Astrocyte of the spinal cord (primary cell): Measurements from ENCODE around the gene ADAMTS8.

Experiments used
- DNase-seq: peaks from one replicate; pipeline ENCODE4 v3.0.0; 2011; ENCODE audit warnings: low read depth, low spot score
- H3K4me3 ChIP-seq: 2 replicates; pipeline ENCODE4 v1.5.1; 2011; ENCODE audit warnings: low read depth, mild to moderate bottlenecking, low read length, moderate library complexity
- CTCF ChIP-seq: IDR thresholded peaks from 2 replicates; pipeline ENCODE4 v1.5.1; 2012; ENCODE audit warnings: low read depth, mild to moderate bottlenecking, low read length, inconsistent platforms
- in situ Hi-C: cut with HindIII; loops from 2 replicates; pipeline ENCODE4 v1.10.0; 2017; ENCODE audit warnings: low sequenced_read_pairs

The ADAMTS8 gene

DNA sequence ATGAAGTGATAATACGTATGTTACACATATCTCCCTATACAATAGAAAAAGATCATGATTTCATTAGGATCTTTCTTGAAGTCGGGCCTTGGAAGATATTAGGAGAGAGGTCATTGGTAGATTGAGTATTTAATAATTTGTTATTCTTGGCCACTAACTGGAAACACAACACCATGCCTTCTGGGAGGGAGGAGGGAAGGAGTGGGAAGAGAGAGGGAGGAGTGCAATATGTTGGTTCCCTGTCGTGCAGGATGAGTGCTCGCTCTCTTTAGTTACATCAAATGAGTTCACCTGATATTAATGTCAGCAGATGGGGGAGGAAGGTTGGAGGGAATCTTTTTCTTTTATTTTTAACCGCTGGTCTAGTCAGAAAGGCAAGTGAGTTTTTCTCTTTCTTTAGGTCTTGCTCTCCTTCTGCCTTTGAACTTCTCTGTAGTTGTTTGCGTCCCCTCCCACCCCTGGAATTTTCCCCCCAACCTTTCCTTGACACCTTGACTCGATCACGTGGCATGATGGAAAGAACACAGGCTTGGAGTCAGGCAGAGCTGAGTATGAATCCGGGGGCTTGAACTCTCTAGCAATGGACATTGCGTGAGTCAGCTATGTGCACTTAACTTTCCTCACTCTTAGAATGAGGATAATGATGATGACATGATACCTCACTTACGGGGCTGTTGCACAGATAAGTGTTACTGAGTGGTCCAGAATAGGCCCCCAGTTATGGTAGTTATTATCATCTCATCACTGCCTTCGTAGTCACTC lies 26.3 kb upstream of the ADAMTS8 start:
- no peak overlapping the region for H3K4me3 ChIP-seq
- TF ChIP-seq CTCF, result no peak
- peak; percentile 42 for DNase-seq
- in situ Hi-C loops, result no loop called here

GRCh38 chr11:130452940-130453339 lies 24.5 kb upstream of the ADAMTS8 start:
- TF ChIP-seq CTCF, result no peak
- no peak for DNase-seq
- H3K4me3 ChIP-seq, result no peak overlapping the region
- in situ Hi-C loops, result no loop called here

DNA sequence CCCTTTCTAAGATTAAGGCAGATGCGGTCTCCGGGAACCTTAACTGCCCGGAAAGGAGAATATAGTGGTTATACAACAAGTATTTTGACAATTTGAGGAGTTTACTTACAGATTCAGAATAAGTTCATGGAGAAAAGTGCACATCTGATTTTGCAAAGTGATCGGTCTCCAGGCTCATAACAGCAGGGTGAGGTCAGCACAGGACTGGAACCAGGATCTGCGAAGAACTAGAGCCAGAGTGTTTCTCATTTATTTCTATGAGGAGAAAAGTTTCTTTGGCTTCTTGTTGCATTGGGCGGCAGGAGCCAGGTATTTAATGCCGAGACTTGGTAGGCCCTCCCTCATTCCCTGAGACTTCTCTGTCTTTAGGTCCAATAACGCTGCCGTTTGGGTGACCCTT lies 23.8 kb upstream of the ADAMTS8 start:
- in situ Hi-C loops, result no loop called here
- H3K4me3 ChIP-seq, result no peak overlapping the region
- no peak for DNase-seq
- no peak for TF ChIP-seq CTCF

- in situ Hi-C loops, result no loop called here
- peak overlapping the region; percentile 72 for H3K4me3 ChIP-seq
- no peak for TF ChIP-seq CTCF
- DNase-seq, result peak; percentile 71
Observed at GRCh38 chr11:130451231-130452019, 23.0 kb upstream of the ADAMTS8 start.

GRCh38 chr11:130449996-130450769 lies 21.8 kb upstream of the ADAMTS8 start:
- TF ChIP-seq CTCF, result peak; percentile 77
- H3K4me3 ChIP-seq, result peak overlapping the region; percentile 72
- in situ Hi-C loops, result loop anchor here (25.0 kb wide), 1 partner anchor 412 kb away; no protein-coding TSS in a partner anchor
- DNase-seq, result peak; percentile 88

DNA sequence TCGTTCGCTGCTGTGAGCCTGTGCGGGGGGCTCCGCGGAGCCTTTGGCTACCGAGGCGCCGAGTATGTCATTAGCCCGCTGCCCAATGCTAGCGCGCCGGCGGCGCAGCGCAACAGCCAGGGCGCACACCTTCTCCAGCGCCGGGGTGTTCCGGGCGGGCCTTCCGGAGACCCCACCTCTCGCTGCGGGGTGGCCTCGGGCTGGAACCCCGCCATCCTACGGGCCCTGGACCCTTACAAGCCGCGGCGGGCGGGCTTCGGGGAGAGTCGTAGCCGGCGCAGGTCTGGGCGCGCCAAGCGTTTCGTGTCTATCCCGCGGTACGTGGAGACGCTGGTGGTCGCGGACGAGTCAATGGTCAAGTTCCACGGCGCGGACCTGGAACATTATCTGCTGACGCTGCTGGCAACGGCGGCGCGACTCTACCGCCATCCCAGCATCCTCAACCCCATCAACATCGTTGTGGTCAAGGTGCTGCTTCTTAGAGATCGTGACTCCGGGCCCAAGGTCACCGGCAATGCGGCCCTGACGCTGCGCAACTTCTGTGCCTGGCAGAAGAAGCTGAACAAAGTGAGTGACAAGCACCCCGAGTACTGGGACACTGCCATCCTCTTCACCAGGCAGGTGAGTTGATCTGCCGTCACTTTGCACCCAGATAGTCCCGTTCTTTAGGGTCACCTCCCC lies 21.0 kb upstream of the ADAMTS8 start:
- in situ Hi-C loops, result loop anchor here (25.0 kb wide), 1 partner anchor 413 kb away; no protein-coding TSS in a partner anchor
- H3K4me3 ChIP-seq, result peak overlapping the region; percentile 72
- TF ChIP-seq CTCF, result no peak
- peak; percentile 32 for DNase-seq
